GDM1 (cell line): ENCODE measurements around the gene ZSCAN25.
"Not testable (repeated sequence)": the region's sequence is repeated elsewhere in the genome, so short reads cannot be mapped to it uniquely, and the experiment has no call there.

ENCODE experiments used
- DNase-seq: peaks from one replicate; lab custom pipeline; 2025; lab: John Stamatoyannopoulos, UW

The ZSCAN25 gene

DNA sequence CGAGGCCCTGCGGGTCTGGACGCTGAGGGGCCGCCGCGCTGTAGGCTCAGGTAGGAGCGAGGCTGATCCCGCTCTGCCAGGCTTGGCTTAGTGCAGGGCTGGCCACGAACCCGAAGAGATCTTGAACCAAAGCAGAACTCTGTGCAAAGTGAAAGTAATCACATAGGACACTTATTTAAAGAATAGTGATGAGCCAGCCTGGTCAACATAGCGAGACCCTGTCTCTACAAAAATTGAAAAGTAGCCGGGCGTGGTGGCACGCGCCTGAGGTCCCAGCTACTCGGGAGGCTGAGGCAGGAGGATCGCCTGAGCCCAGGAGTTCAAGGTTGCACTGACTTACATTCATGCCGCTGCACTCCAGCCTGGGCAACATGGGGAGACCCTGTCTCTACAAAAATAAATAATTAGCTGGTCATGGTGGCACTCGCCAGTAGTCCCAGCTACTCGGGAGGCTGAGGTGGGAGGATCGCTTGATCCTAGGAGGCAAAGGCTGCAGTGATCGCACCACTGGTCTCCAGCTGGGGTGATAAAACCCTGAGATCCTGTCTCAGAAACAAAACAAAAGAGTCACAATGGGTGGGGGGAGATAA is 541 bp downstream of the ZSCAN25 start:
- DNase-seq = no peak

DNA sequence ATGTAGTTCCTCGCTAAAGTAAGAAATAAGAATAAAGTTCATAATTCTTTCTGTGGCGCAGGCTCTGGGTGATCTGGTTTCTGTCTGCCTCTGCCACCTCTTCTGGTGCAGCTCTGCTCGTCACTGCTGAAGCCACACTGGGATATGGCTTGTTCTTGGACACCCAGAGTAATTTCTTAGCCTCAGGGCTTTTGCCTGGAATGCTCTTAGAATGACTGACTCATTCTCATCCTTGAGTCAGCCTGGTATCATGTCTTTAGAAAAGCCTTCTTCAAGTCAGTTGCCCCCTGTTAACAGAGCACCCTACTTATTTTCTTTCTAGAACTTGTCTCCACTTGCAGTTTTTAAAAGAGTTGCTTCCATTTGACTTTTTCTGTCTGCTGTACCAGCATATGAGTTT is 2.0 kb downstream of the ZSCAN25 start:
- DNase-seq = no peak

DNA sequence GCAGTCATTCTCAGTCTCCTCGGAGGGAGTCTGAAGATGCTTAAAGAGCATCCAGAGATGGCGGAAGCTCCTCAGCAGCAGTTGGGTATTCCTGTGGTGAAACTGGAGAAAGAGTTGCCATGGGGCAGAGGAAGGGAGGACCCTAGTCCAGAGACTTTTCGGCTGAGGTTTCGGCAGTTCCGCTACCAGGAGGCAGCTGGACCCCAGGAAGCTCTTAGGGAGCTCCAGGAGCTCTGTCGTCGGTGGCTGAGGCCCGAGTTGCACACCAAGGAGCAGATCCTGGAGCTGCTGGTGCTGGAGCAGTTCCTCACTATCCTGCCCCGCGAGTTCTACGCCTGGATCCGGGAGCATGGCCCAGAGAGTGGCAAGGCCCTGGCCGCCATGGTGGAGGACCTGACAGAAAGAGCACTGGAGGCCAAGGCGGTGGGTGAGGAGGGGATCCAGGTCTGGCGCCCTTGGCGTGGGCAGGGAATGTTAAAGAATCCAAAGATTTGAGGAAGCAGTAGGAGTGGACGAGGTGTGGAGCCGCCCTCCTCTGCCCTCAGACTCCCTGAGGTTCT is 2.9 kb downstream of the ZSCAN25 start:
- no peak for DNase-seq

DNA sequence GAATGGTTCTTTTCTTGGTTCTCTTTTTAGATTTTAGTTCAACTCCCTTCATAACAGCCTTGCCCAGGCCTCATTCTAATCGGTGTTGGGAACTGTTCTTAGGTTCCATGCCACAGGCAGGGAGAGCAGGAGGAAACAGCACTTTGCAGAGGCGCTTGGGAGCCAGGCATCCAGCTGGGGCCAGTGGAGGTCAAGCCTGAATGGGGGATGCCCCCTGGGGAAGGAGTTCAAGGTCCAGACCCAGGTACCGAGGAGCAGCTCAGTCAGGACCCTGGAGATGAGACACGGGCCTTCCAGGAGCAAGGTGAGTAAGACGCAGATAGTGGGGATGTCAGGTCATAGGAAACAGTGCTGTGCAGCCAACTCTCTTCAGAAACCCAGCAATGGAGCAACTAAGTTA is 4.5 kb downstream of the ZSCAN25 start:
- DNase-seq = no peak

DNA sequence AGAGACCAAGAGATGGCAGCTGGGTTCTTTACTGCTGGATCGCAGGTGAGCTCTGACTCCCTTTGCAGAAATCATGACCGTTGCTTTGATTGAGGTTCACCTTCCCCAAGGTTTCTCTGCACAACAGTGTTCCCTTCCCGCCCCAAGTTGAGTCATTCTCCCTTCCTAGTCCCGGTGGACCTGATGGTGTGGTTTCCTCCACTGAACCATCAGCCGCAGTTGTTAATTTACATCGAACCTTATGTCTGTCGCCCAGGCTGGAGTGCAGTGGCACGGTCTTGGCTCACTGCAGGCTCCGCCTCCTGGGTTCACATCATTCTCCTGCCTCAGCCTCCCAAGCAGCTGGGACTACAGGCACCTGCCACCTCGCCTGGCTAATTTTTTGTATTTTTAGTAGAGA is 5.8 kb downstream of the ZSCAN25 start:
- no peak for DNase-seq

DNA sequence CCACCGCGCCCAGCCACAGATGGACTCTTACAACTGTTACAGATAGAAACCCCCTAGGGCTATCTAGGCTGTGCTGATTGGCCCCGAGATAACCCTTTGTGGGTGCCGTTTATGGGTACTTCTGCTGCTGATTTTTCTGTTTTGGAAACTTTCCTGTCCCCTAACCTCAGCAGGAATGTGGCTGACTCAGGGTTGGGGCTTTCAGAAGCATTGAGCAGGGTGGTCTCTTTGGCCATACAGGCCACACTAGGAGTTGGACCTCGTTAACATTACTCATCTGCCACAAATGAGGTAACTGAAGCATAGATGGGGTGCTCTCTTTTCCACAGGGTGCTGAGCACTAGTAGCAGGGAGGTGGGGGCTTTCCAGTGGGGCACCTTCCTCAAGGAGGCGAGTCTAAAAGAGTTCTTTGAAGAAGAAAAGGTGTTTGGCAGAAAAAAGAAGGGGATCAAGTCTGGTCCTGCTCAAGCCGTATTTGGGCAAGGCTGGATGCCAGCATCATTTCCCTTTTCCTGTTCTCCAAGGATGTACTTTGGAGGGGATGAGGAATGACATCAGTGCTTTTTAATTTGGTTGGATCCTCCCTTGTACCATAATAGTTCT is 6.4 kb downstream of the ZSCAN25 start:
- no peak for DNase-seq

DNA sequence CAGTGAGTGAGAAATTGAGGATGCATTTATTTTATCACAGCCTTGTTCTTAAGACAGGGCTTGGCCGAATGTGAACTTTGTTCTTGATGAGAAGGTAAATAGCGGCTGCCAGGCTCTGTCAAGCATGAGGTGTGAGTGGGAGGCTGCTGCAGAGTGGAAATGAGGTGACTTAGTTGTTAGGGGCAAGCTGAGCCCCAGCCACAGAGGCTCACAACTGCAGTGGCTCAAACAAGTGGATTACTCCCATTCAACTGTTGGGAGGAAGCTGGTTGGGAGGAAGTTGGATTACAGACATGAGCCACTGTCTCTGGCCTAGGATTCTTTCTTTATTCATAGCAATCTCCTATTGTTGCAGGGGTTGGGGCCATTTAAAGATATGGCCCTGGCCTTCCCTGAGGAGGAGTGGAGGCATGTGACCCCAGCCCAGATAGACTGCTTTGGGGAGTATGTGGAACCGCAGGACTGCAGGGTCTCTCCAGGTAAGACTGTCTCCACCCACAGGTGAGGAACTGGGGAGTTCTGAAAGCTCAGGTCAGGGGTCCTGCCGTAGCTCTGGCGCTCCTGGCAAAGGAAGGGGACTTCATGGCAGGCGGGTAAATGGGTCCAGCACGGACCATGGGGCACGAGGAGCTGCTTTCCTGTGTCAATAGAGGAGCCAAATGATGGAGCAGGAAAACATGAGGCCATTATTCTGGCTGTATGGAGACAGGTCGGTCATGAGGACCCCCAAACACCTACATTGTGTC is 7.1 kb downstream of the ZSCAN25 start:
- DNase-seq = no peak

DNA sequence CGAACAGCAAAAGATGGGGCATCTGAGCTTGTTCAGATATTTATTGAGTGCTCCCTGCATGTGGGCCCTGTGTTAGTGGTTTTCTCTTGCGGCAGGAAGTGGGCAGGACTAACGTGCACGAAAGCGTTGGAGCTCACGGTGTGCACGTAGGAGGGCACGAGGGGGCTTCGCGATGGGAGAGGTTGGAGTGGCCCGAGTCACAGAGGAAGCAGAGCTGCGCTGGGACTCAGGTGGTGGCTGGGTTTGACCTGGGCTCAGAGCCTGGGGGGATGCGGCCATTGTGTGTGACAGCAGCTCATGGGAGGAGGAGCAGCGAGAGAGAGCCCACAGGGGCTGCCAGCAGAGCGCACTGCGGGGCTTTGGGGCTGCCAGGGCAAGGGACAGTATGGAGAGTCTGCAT is 7.7 kb downstream of the ZSCAN25 start:
- DNase-seq = no peak

DNA sequence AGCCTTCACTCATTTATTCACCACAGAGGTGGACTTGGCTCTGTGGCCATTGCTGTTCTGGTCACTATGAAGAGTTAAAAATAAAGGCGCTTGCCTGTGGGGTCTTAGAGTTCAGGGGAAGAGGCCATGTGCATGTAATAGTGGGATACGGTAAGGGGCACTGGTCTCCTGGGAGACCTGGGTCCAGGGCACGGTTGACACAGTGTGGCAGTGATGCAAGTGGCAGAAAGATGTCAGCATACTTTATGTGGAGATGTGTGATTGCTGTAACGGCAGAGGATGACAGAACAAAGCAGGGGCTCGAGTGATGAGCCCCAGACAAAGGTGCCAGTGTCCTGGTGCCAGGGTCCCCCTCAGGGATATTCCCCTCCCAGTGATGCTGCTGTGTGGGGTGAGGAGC is 8.6 kb downstream of the ZSCAN25 start:
- no peak for DNase-seq

DNA sequence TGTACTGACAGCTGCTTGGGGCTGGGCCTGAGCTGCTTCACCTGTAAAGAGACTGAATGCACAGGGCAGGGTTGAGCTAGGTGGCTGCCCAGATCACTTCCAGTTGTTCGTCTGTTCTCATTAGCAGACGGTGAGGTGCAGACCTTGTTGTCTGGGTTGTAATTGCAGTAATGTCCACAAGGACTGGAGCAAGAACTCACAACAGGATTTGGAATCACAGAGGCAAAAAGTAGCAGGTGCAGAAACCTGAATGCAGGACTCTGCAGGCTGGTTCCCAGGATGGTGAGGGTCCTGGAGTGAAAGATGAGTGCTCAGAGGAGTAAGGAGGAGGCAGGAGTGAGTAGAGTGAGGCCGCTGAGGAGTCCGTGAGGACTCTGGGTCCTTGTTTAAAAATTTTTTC is 9.2 kb downstream of the ZSCAN25 start:
- DNase-seq = no peak

DNA sequence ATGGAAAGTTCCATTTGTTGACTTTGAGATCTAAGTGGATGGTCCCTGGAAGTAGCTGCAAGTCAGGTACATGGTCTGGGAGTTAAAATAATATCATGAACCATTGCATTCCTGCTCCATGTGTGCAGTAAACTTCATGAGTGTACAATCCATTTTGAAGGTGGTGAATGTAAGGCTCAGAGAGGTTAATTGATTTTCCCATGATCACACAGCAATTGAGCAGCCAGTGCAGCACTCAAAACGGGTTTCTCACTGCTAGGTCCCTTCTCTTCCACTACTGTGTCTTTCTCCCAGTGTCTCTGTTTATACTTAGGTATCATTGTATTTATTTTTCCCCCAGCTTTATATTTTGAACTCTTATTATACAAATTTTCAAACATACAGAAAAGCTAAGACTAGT is 9.9 kb downstream of the ZSCAN25 start:
- DNase-seq = no peak

DNA sequence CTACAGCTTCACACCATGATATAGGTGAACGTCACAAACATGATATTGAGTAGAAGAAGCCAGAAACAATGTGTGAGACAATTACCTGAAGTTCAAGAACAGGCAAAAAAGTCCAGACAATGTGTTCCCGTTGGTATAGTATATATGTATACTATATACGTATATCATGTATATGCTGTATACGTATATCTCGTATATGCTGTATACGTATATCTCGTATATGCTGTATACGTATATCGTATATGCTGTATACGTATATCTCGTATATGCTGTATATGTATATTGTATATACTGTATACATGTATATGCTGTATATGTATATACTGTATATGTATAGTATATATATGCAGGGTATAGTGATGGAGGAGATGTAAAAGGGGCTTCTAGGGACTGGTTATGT is 10.8 kb downstream of the ZSCAN25 start:
- DNase-seq = no peak

DNA sequence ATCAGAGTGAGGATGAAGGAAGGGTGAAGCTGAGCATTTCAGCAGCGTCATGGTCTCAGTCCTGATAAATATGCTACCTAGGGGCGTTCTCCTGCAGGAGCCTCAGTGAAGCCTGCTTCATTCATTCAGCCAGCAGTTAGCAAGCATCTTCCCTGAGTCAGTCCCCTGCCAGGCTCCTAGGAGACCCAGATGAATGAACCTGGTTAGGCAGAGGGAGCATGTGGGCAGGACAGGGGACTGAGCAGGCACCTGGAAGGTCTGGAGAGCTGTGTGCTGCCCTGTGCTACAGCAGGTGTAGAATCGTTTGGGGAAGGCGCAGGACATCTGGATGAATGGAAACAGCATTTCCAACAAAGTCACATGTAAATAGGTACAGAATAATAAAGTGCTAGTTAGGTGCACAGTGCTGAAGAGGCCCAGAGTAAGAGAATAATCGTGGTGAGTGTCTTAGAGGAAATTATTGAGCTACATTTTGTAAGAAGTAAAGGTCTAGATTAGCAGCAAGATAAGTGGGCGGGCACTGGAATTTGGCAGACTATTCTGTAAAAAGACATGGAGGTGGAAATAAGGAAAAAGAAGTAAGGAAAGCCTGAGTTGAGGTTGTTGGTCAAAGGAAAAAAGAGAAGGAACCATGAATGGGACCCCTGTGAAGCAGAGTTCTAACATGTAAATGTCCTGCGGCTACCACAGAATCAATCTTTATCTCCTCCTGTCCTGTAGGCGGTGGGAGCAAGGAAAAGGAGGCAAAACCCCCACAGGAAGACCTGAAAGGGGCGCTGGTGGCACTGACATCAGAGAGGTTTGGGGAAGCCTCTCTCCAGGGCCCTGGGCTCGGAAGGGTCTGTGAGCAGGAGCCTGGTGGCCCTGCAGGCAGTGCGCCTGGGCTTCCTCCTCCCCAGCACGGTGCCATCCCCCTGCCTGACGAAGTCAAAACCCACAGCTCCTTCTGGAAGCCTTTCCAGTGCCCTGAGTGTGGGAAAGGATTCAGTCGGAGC is 12.0 kb downstream of the ZSCAN25 start:
- DNase-seq = no peak

DNA sequence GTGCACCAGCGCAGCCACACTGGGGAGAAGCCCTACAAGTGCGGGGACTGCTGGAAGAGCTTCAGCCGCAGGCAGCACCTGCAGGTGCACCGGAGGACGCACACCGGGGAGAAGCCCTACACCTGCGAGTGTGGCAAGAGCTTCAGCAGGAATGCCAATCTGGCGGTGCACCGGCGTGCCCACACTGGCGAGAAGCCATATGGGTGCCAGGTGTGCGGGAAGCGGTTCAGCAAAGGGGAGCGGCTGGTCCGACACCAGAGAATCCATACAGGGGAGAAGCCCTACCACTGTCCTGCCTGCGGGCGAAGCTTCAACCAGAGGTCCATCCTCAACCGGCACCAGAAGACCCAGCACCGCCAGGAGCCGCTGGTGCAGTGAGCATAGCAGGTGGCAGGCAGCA is 12.9 kb downstream of the ZSCAN25 start:
- no peak for DNase-seq

DNA sequence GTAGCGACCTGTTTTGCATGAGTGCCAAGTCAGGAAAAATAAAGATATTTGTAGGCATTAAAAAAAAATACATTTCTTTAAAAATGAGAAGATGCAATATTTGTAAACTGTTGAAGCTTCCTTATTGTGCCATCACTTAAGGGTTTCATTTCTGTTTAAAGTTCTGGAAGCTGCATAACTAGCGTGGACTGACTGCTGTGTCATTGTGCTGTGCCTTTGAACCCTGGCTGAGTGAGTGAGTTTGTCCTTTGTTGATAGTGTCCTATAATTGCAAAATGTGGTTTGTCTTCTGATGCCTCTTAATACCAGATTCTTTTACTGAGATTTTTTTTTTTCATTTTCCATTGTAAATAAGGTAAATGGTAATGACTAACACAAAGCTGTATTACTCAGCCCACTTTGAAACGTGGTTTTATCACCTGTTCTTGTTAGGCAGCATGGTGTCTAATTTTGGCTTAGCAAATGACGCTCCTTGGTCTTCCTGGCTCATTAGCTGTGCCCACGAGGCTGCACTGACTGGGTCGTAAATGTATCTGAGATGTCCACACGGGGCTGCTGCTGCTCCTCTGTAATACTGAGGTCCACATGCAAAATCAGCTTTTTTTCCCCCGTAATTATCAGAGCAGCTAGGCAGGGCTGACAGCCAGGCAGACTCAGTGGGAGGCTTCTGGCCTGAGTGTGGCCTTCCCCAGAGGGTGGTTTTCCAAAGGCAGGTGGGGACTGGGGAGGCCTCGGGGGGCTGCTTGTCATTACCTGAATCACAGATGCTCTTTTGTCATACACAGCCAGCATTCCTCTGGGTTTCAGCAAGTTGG is 14.8 kb downstream of the ZSCAN25 start:
- no peak for DNase-seq

DNA sequence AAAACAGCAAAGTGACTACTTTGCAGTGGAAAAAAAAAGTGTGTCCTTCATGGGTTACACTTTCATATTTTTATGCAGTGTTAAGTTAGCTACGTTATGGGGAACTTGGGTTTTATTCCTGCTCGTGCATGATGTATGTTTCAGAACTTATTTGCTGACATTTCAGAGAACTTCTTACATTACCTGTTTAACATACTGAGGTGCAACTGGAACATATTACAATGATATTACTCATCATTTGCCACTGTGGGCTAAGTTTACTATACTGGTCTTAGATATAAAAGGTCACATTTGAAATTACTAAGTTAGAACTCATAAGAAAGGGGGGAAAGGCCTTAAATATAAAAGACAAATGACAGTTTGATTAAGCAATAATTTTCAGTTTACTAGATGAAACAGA is 20.7 kb downstream of the ZSCAN25 start:
- not testable (repeated sequence) for DNase-seq

DNA sequence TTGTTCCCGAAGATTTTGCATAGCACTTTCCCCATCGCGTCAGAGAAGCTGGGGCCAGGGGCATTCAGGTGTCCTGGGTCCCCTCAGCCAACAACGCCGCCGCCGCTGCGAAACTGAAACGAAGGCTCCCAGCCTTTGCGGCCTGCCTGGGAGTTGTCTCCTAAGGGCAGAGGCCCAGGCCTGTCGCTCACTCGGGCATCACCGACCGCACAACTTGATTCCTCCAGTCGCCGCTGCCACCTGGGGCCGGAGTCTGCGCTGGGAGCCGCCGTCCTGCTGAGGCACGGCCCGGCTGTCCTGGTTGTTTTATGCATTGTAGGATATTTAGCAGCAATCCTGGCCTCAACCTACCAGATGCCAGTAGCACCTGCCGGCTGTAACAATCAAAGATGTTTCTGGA is 22.0 kb downstream of the ZSCAN25 start:
- DNase-seq = no peak

DNA sequence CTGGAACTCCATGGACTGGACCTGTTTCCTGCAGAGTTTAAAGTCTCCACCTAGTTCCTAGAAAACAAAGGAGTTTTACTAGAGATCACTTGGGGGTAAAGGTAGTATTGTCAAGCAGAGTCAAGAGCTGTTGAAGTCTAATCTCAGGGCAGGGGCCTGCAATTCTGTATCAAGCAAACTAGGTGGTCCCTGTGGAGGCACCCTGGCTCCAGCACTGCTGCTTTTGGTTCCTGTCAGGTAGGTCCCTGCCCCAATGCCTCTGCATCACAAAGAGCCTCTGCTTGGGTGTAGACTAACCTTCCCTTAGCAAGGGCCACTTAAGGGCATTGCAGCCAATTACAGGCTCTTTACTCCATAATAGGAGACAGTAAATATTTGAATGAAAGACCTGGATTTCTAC is 22.5 kb downstream of the ZSCAN25 start:
- DNase-seq = no peak

DNA sequence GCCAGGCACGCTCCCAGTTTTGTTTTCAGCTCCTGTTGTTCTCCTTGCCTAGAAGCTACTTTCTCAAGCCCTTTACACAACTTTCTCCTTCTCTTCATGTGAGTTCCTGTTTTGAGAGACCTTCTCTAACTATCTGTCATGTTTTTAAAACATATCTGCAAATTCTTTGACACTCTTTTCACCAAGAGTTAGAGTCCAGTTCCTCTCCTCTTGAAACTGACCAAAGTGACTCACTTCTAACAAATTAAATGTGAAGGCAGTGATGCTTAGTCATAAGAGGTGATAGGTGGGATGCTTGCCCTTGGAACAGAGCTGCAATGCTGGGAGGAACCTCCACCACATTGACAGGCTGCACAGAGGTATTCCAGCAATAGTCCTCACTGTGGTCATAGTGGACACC is 25.3 kb downstream of the ZSCAN25 start:
- DNase-seq = no peak

DNA sequence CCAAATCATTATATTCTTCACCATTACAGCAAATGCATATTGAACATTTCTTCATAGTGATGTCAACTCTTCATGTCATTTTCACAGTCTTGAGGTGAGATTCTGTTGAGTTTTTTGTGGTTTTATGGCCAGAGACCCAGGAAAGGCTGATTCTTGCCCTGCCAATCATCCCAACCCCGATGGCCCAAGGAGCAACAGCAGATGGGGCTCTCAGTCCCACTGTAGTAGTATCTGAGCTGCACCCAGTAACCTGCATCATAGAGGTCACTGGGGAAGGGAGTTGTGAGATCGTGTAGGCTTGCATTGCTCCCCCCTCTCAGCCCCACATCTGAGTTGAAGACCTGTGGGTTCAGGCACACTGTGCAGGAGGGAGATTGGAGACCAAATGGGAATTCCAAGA is 26.7 kb downstream of the ZSCAN25 start:
- no peak for DNase-seq

DNA sequence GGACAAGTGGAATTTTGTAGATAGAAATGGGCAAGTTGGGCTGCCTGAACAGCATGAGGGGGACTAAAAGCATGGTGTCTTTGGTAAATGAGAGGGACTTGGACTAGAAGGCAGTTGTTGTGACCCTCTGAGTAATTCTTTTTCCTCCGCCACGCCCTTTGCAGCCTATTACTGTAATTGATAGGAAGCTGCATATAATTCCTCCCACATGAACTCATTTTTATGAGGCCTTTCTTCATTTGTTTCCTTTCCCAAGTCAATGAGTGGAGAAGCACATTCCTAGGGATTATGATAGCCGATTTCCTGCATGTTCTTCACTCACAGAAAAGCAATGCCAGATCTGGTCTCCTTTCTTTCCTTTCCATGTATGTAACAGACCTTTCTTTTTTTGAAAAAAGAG is 27.7 kb downstream of the ZSCAN25 start:
- DNase-seq = no peak
